PC-3 (cell line): Measurements from ENCODE around the gene CCDC32. TPM values are rescaled to one million over a fixed set of nuclear protein-coding genes. Genes with fewer than 3 reads are reported as not detected.
"Not testable (repeated sequence)": the region's sequence is repeated elsewhere in the genome, so short reads cannot be mapped to it uniquely, and the experiment has no call there.

Source experiments
- ATAC-seq: fragments of 200-7000 bp; cut with Tn5 transposase; 2 replicates; pipeline ENCODE4 v1.9.1; 2020; ENCODE audit warnings: mild to moderate bottlenecking, moderate library complexity
- BruUV-seq: library from RNA; stranded (reverse); fragments of 400-500 nt; replicated peaks from 2 replicates; lab custom pipeline; 2021; lab: Mats Ljungman, UMichigan
- CTCF ChIA-PET: fragments of 300-600 bp; sonication (Branson Sonifier 250); formaldehyde crosslinking; loops from one replicate; lab custom pipeline; 2022; ENCODE audit warnings: antibody characterized with exemption; lab: Charles Lee
- POLR2A ChIA-PET: fragments of 300-600 bp; sonication (Branson Sonifier 250); formaldehyde crosslinking; loops from one replicate; lab custom pipeline; 2022; ENCODE audit warnings: antibody characterized with exemption; ENCODE audit not compliant: unreplicated experiment; lab: Charles Lee
- DNase-seq: peaks from one replicate; pipeline ENCODE4 v3.0.0-alpha.2; 2015
- H2AFZ ChIP-seq: fragments of 300-600 bp; sonication (generic); 2 replicates; pipeline ENCODE4 v1.6.0; 2016; ENCODE audit warnings: antibody characterized with exemption, low read length
- H3F3A ChIP-seq: fragments of 300-600 bp; sonication (generic); one replicate; pipeline ENCODE4 v1.6.0; 2017; ENCODE audit warnings: antibody characterized with exemption, low read length, control low read depth, mild to moderate bottlenecking; ENCODE audit not compliant: unreplicated experiment
- H3K27ac ChIP-seq: fragments of 300-600 bp; sonication (generic); 2 replicates; pipeline ENCODE4 v1.5.1; 2016; ENCODE audit warnings: mild to moderate bottlenecking, low read length
- H3K27me3 ChIP-seq: fragments of 300-600 bp; sonication (generic); 2 replicates; pipeline ENCODE4 v1.6.1; 2016; ENCODE audit warnings: low read length, mixed read lengths
- H3K36me3 ChIP-seq: fragments of 300-600 bp; sonication (generic); 2 replicates; pipeline ENCODE4 v1.6.1; 2016; ENCODE audit warnings: low read depth, mixed run types, low read length, mixed read lengths
- H3K4me1 ChIP-seq: fragments of 300-600 bp; sonication (generic); 2 replicates; pipeline ENCODE4 v1.5.1; 2016; ENCODE audit warnings: low read length; ENCODE audit not compliant: insufficient read depth
- H3K4me2 ChIP-seq: fragments of 300-600 bp; sonication (generic); 2 replicates; pipeline ENCODE4 v1.6.0; 2016; ENCODE audit warnings: low read length
- H3K4me3 ChIP-seq: fragments of 300-600 bp; sonication (generic); 2 replicates; pipeline ENCODE4 v1.5.1; 2016; ENCODE audit warnings: mild to moderate bottlenecking, low read length, mixed read lengths
- H3K79me2 ChIP-seq: fragments of 300-600 bp; sonication (generic); 2 replicates; pipeline ENCODE4 v1.6.1; 2017; ENCODE audit warnings: low read length, mixed read lengths
- H3K9ac ChIP-seq: fragments of 300-600 bp; sonication (generic); 2 replicates; pipeline ENCODE4 v1.6.0; 2016; ENCODE audit warnings: mild to moderate bottlenecking, low read length
- H3K9me2 ChIP-seq: fragments of 300-600 bp; sonication (generic); replicated peaks from 2 replicates; pipeline ENCODE4 v1.6.1; 2016; ENCODE audit warnings: mixed run types, low read length, mixed read lengths
- H3K9me3 ChIP-seq: fragments of 300-600 bp; sonication (generic); 2 replicates; pipeline ENCODE4 v1.6.1; 2016; ENCODE audit warnings: low read length, mixed read lengths
- H4K20me1 ChIP-seq: fragments of 300-600 bp; sonication (generic); 2 replicates; pipeline ENCODE4 v1.6.1; 2016; ENCODE audit warnings: low read length, mixed read lengths
- CTCF ChIP-seq: fragments of 300-600 bp; sonication (generic); conservative IDR thresholded peaks from 2 replicates; pipeline ENCODE4 v1.5.1; 2017; ENCODE audit warnings: antibody characterized with exemption, low read depth, mild to moderate bottlenecking, low read length
- EZH2 ChIP-seq: fragments of 300-600 bp; sonication (generic); IDR thresholded peaks from one replicate; pipeline ENCODE4 v1.6.1; 2017; ENCODE audit warnings: antibody characterized with exemption, mild to moderate bottlenecking, low read length; ENCODE audit not compliant: unreplicated experiment
- EZH2phosphoT487 ChIP-seq: fragments of 300-600 bp; sonication (generic); IDR thresholded peaks from 2 replicates; pipeline ENCODE4 v1.6.1; 2018; ENCODE audit warnings: mild to moderate bottlenecking, antibody characterized with exemption, low read length, borderline replicate concordance
- intact Hi-C: fragments of 100-400 bp; cut with micrococcal nuclease; formaldehyde crosslinking; loops from 2 replicates; pipeline ENCODE4 v1.9.0; 2023
- total RNA-seq: library from RNA; depleted of rRNA; stranded (reverse); fragments of >200 nt; gene quantifications from 2 replicates; pipeline ENCODE4 v1.2.3, GENCODE V29; 2014

CCDC32 gene
- total RNA-seq, 1 experiment from 2014 or later: 16.1 TPM

GRCh38 chr15:40578892-40579291, 14.1 kb upstream of the CCDC32 start:
- no peaks in the 10 kb centered on the region for H3K4me1 ChIP-seq
- H3K4me3 ChIP-seq: no peak overlapping the region
- H3K27ac ChIP-seq: no peak overlapping the region
- no peaks in the 10 kb centered on the region for H3F3A ChIP-seq
- CTCF ChIA-PET: interaction anchor here (0.6 kb wide), 1 partner anchor 101 kb away, joined by 5 read pairs; no protein-coding TSS in a partner anchor
- H3K27me3 ChIP-seq: no peaks in the 10 kb centered on the region
- H2AFZ ChIP-seq: no peak overlapping the region
- H3K36me3 ChIP-seq: peaks cover 6% of the 10 kb centered on the region
- intact Hi-C loops: no loop called here
- H3K9ac ChIP-seq: no peak overlapping the region
- H4K20me1 ChIP-seq: no peaks in the 10 kb centered on the region
- POLR2A ChIA-PET: no interaction called here
- no peaks in the 10 kb centered on the region for H3K9me2 ChIP-seq
- H3K9me3 ChIP-seq: no peaks in the 10 kb centered on the region
- no peaks in the 10 kb centered on the region for H3K79me2 ChIP-seq
- ATAC-seq: no peak
- DNase-seq: no peak
- TF ChIP-seq CTCF: no peak
- no peak for TF ChIP-seq EZH2phosphoT487
- TF ChIP-seq EZH2: no peak
- H3K4me2 ChIP-seq: no peak overlapping the region
- BruUV-seq: no TSS peak

- H3K9me2 ChIP-seq, H3K27me3 ChIP-seq, BruUV-seq, H3K9me3 ChIP-seq, H3K27ac ChIP-seq, H3K4me3 ChIP-seq, ATAC-seq, H4K20me1 ChIP-seq, H3K4me1 ChIP-seq, CTCF ChIA-PET, H3K4me2 ChIP-seq, H3K9ac ChIP-seq, H2AFZ ChIP-seq, DNase-seq, intact Hi-C loops, H3F3A ChIP-seq, H3K79me2 ChIP-seq: not testable (repeated sequence)
- POLR2A ChIA-PET: interaction anchor here (0.7 kb wide), 1 partner anchor 30 kb away, joined by 3 read pairs; no protein-coding TSS in a partner anchor
- H3K36me3 ChIP-seq: peaks cover 18% of the 10 kb centered on the region
Measured at GRCh38 chr15:40576914-40577313, 12.1 kb upstream of the CCDC32 start.

- H2AFZ ChIP-seq: no peak overlapping the region
- H3K36me3 ChIP-seq: peaks cover 22% of the 10 kb centered on the region
- no peak overlapping the region for H3K4me3 ChIP-seq
- H3K79me2 ChIP-seq: peaks cover 18% of the 10 kb centered on the region
- peaks cover 7% of the 10 kb centered on the region for H3K4me1 ChIP-seq
- CTCF ChIA-PET: no interaction called here
- H3K9me2 ChIP-seq: no peaks in the 10 kb centered on the region
- no peak for TF ChIP-seq EZH2
- no peak for TF ChIP-seq CTCF
- TF ChIP-seq EZH2phosphoT487: no peak
- no peak overlapping the region for H3K9ac ChIP-seq
- ATAC-seq: no peak
- no peaks in the 10 kb centered on the region for H3K9me3 ChIP-seq
- no peaks in the 10 kb centered on the region for H4K20me1 ChIP-seq
- BruUV-seq: no TSS peak
- H3K27ac ChIP-seq: no peak overlapping the region
- H3K4me2 ChIP-seq: no peak overlapping the region
- H3F3A ChIP-seq: no peaks in the 10 kb centered on the region
- no peak for DNase-seq
- POLR2A ChIA-PET: no interaction called here
- intact Hi-C loops: no loop called here
- H3K27me3 ChIP-seq: no peaks in the 10 kb centered on the region
Measured at GRCh38 chr15:40575113-40575512, 10.3 kb upstream of the CCDC32 start.
